HG02870 (cell line): Measurements from ENCODE around the gene RAP2B.
"Not testable (repeated sequence)": the region's sequence is repeated elsewhere in the genome, so short reads cannot be mapped to it uniquely, and the experiment has no call there.

ENCODE experiments used
- ATAC-seq: cut with Tn5 transposase; IDR thresholded peaks from one replicate; pipeline ENCODE4 v1.9.1; 2021; ENCODE audit warnings: mild to moderate bottlenecking, moderate library complexity; ENCODE audit not compliant: unreplicated experiment

The RAP2B gene

DNA sequence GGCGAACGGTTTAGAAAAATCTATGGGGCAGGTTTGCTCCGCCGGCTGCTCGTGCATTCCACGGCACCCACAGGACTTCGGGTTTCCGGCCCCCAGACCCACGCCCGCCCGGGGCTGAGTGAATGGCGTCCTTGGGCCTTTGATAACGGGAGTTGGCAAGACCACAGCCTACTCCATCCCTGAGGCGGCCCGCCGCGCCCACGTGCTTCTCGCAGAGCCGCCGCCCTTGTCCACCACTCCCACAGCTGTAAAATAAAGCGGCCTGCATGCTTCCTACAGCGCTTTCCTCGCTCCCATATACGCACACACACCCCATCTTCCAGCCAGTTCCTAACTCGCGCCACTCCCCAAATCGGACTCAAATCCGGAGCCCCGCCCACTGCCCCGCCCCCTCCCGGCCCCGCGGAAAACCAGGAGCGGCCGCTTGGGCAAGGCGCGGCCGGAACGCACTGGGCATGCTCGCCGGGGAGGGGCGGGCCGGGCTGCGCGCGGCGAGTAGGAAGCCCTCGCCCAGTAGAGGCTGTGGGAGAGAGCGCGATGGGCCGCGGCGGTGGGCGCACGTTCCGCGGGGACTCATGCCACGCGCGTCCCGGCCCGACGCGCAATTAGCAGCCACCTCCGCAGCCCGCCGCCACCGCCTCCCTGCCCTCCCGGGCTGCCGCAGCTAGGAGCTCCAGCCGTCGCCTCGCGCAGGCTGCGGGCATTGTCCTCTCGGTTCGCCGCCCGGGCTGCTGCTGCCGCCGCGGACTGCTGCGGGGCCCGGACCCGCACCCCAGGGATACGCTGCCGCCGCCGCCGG lies at the start of gene RAP2B:
Gene RAP2B (plus strand): TSS at position 513 of the 799 bp plus-strand sequence. CDS start 468 bp downstream, outside the sequence.
- peak; percentile 40 for ATAC-seq

- no peak for ATAC-seq
Measured at GRCh38 chr3:153113541-153113940, 48.5 kb upstream of the RAP2B start.

DNA sequence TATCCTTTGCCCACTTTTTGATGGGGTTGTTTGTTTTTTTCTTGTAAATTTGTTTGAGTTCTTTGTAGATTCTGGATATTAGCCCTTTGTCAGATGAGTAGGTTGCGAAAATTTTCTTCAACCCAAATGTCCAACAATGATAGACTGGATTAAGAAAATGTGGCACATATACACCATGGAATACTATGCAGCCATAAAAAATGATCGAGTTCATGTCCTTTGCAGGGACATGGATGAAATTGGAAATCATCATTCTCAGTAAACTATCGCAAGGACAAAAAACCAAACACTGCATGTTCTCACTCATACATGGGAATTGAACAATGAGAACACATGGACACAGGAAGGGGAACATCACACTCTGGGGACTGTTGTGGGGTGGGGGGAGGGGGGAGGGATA lies 47.8 kb upstream of the RAP2B start:
- ATAC-seq, result not testable (repeated sequence)

- no peak for ATAC-seq
Measured at GRCh38 chr3:153115326-153115725, 46.7 kb upstream of the RAP2B start.

- no peak for ATAC-seq
Measured at GRCh38 chr3:153127788-153128187, 34.2 kb upstream of the RAP2B start.

DNA sequence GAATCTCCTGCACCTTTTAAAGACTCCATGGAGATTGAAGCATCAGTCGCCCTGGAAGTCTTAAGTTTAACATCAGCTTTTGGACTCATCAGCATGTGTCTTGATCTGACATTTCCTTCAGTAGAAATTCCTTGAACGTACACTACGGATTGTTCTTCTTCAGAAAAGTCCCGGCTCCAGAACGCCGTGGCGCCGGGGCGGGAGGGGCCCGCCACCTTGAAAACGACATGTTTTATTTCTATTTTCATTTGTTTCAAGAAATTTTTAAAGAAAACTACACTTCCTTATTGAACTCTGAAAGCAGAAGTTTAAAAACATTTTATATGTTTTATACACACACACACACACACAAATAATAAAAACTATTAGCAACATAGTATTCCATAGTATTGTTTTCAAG lies 32.6 kb upstream of the RAP2B start:
- ATAC-seq, result no peak

GRCh38 chr3:153129866-153130265 lies 32.2 kb upstream of the RAP2B start:
- no peak for ATAC-seq

- peak; percentile 98 for ATAC-seq
Measured at GRCh38 chr3:153130312-153130977, 31.6 kb upstream of the RAP2B start.

GRCh38 chr3:153137626-153138025 lies 24.4 kb upstream of the RAP2B start:
- ATAC-seq, result peak; percentile 42

- ATAC-seq, result peak; percentile 82
Measured at GRCh38 chr3:153138276-153139210, 23.5 kb upstream of the RAP2B start.

DNA sequence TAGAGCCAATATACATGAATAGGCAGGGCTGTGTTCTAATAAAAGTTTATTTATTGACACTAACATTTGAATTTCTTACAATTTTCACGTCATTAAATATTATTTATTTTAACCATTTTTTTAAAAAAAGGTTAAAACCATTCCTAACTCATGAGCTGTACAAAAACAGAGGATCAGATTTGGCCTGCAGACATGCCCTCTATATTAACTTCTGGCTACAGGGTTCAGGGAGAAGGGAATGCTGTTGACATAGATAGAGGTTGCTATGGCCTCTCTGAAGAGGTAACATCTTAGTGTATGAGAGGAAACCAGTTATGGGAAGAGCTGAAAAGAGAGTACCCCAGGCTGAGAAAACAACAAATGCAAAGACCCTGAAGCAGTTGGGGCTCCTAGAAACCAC lies 19.1 kb upstream of the RAP2B start:
- ATAC-seq, result no peak

DNA sequence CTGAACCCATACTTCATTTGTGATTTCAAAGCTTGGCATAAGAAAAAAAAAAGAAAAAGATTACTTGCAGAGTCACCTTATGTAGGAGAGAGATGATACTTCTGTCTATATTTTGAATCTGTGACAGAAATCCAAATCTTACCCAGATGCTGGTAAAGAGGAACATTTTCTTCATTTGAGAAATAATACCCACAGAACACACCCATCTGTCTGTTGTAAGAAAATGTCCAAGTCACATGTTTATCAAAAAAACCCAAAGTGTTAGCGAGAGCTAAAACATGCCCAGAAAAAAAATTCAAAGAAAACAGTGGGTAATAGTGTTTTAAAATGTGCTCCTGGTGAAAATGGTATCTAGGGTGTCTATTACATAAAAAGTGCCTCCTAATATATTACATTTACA lies 18.0 kb upstream of the RAP2B start:
- ATAC-seq, result no peak

DNA sequence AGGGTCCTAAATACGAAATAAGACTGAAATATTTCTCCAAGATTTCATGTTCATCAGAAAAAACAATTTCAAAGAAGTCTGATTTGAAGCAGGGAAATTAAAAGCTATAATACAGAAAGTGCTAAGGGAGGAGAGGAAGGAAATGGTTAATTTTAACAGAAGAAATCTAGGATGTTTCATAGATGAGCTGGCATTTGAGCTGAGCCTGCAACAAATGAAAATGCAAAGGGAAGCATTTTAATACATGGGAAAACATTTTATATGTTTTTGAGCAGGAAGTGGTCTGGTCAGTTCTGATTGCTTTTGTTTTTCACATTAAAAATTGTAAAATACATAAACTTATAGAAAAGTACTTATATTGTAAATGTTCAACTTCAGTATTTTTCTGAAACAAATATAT lies 17.2 kb upstream of the RAP2B start:
- no peak for ATAC-seq

DNA sequence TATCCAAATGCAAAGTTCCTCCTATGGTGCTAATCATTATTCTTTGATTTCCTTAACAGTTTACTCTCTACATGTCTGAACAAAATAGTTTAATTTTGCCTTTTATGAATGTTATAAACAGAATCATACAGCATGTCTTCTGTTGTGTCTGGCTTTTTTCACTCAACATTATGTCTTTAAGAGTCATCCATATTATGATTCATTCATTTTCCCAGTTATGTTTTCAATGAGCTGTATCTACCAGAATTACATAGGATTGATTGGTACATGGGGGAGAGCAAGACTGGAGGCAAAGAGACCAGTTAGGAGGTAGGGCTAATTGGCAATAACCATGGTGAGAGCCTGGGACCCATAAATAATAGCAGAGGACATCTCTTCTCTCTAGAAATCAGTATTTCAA lies 16.6 kb upstream of the RAP2B start:
- ATAC-seq, result no peak

DNA sequence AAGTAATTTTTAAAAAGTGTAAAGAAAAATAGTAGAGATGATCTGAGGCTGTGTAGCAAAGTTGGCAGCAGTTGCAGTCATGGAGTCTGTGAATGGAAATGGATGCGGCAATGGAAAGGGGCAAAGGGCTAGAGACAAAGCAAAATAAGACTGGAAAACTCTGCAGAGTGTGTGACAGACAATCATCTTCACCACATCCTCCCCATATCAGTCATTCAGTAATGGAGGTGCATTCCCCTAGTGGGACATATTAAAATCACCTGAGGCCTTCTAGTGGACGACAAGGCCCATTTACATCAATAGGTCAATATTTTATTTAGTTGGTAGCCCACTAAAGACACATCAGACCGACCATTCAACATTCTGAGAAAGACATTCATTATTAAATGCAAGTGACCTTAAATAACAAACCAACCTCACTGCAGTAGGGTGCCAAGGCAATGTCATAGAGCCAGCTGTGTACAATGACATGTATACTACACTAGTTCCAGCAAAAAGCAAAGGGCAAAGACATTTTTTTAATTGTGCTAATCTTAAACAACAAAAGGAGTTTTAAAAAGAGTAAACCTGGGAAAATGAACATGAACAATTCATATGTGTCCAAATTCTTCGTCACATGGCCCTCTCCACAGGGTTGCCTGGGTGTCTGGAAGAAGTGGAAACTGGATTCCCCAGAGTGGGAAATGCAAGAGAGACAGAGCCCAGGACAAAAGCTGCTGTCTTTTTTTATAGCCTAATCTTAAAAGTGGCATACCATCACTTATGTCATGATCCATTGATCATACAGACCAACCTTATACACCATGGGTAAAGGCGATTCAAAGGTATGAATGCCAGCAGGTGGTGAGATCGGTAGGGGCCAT lies 15.6 kb upstream of the RAP2B start:
- ATAC-seq, result peak; percentile 83

GRCh38 chr3:153150991-153151390 lies 11.0 kb upstream of the RAP2B start:
- ATAC-seq, result no peak

DNA sequence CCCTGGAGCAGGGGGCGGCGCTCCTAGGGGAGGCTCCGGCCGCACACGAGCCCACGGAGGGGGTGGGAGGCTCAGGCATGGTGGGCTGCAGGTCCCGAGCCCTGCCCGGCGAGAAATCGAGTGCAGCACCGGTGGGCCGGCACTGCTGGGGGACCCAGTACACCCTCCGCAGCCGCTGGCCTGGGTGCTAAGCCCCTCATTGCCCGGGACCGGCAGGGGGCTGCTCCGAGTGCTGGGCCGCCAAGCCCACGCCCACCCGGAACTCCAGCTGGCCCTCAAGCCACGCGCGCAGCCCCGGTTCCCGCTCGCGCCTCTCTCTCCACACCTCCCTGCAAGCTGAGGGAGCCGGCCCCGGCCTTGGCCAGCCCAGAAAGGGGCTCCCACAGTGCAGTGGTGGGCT lies 6.2 kb upstream of the RAP2B start:
- ATAC-seq, result not testable (repeated sequence)

DNA sequence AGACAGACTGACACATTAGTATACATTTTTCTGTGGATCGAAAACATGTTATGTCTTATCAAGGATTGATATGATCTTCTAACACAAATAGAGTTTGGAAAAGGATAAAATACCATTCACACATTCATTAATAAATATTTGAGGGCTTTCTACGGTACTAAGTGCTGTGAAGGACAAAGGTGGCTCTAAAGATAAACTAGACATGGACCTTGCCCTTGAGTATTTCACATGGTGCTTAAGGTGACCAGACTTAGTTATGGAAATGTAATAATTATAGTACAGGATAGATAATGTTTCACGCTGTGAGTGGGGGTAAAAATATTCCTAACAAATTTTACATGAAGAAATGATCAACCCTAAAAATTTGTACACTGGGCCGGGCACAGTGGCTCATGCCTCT lies 3.8 kb upstream of the RAP2B start:
- ATAC-seq, result no peak

- ATAC-seq, result no peak
Measured at GRCh38 chr3:153158961-153159735, 2.9 kb upstream of the RAP2B start.
